Heart left ventricle (tissue), 16 donors: ENCODE results near the gene ATP1A1. TPM values are rescaled to one million over a fixed set of nuclear protein-coding genes. Genes with fewer than 3 reads are reported as not detected.

ENCODE experiments used
- ATAC-seq, 4 donors: fragments of 200-7000 bp; cut with Tn5 transposase; one replicate each; pipeline ENCODE4 v1.9.1; 2020 to 2022; ENCODE audit warnings: moderate library complexity in 4 of 4, mild to moderate bottlenecking in 3 of 4, moderate number of reproducible peaks in 1 of 4
- DNase-seq, 5 donors: peaks; one replicate each; pipeline ENCODE4 v3.0.0-alpha.2; 2020
- H3K27ac ChIP-seq, 12 donors: fragments of 200-600 bp; sonication (generic) in 4 of 12; one replicate each; pipeline versions ENCODE4 v1.5.0 to v1.8.0; 2016 to 2022; ENCODE audit warnings: mild to moderate bottlenecking in 2 of 12
- H3K27me3 ChIP-seq, 9 donors: fragments of 200-600 bp; sonication (generic) in 2 of 9; one replicate each; pipeline versions ENCODE4 v1.5.1 to v1.8.0; 2016 to 2022; ENCODE audit warnings: mild to moderate bottlenecking in 3 of 9
- H3K36me3 ChIP-seq, 9 donors: fragments of 200-600 bp; sonication (generic) in 2 of 9; one replicate each; pipeline versions ENCODE4 v1.5.0 to v1.8.0; 2018 to 2022; ENCODE audit warnings: mild to moderate bottlenecking in 2 of 9
- H3K4me1 ChIP-seq, 12 donors: fragments of 200-600 bp; sonication (generic) in 4 of 12; one replicate each; pipeline versions ENCODE4 v1.5.0 to v1.8.0; 2016 to 2022; ENCODE audit warnings: mild to moderate bottlenecking in 3 of 12
- H3K4me3 ChIP-seq, 12 donors: fragments of 200-600 bp; sonication (generic) in 4 of 12; one replicate each; pipeline versions ENCODE4 v1.5.0 to v1.8.0; 2017 to 2022; ENCODE audit warnings: mild to moderate bottlenecking in 9 of 12, moderate library complexity in 4 of 12
- H3K9me3 ChIP-seq, 12 donors: fragments of 200-600 bp; sonication (generic) in 4 of 12; one replicate each; pipeline versions ENCODE4 v1.5.0 to v1.8.0; 2016 to 2022; ENCODE audit warnings: mild to moderate bottlenecking in 1 of 12
- CTCF ChIP-seq, 12 donors: fragments of 200-600 bp; sonication (generic) in 4 of 12; IDR thresholded peaks; one replicate each; pipeline versions ENCODE4 v1.5.0 to v1.8.0; 2018 to 2022; ENCODE audit warnings: antibody characterized with exemption in 12 of 12, mild to moderate bottlenecking in 5 of 12
- POLR2A ChIP-seq, 2 donors: fragments of 450-650 bp; IDR thresholded peaks; one replicate each; pipeline ENCODE4 v1.6.1; 2017; ENCODE audit warnings: antibody characterized with exemption in 2 of 2, mild to moderate bottlenecking in 2 of 2, moderate library complexity in 2 of 2
- WGBS, 4 donors: extraction: QIAGEN DNeasy Blood & Tissue Kit in 2 of 4; methylation state at CpG; one replicate each; pipeline versions ENCODE4 v1.1.5 to v1.1.7; 2013 to 2018; 5-methylcytosine and 5-hydroxymethylcytosine counted together
- intact Hi-C, 10 donors: fragments of 100-400 bp; cut with DNase I; formaldehyde crosslinking; loops; one replicate each; pipeline versions ENCODE4 v1.11.1 to v1.14.2; 2022
- polyA plus RNA-seq, 2 donors: library from polyadenylated mRNA; stranded (reverse); fragments of 200-250 nt; gene quantifications; one replicate each; pipeline ENCODE4 v1.2.3, GENCODE V29; 2013
- total RNA-seq, 9 donors: library from RNA; depleted of rRNA in 2 of 9; stranded (reverse); fragments of >200 nt in 2 of 9; fragmentation: NEBNext Ultra II Directional in 3 of 9; extraction: Animal tissue kit (Norgen Biotek cat#: 25700) in 3 of 9; gene quantifications; one replicate each; pipeline versions ENCODE4 v1.1.0 to v1.2.4, GENCODE V29; 2016 to 2023
- donor health status: ischemic (EF 13 %, LVEDD 7.1; RV severe dilation, severe dysfunction).
- donor health status: healthy with polysubstance abuse.
- donor health status: DM: no; HTN: yes; CAD: no.
- donor health status: DM: no; HTN: no; CAD: no.
- donor health status: ischemic (EF 25% LVEDD 6.9; RV normal size, moderate dysfunction).
- donor health status: ischemic (EF 25% LVEDD 5.7; RV mildly dilated, moderate dysfunction).
- donor health status: healthy.
- donor health status: DM: yes; HTN: yes; CAD: no.
- donor health status: ischemic (EF 35%, LVEDD 5.7; RV mildly dilated, moderate dysfunction).
- donor health status: nonischemic (EF 11% LVEDD 7.7; RV severe dilation, severe dysfunction).
- donor health status: DM: yes; HTN: yes; CAD: no.
- donor health status: PGD.
- donor health status: ischemic (EF 29% LVEDD 5.4; RV normal size, mild dysfunction).
- donor health status: nonischemic (EF 23%, LVEDD 6.1; RV moderate dilation, normal function).

The ATP1A1 gene
- total and polyA plus RNA-seq, 11 donors: 115 to 896 (median 241) TPM

GRCh38 chr1:116373431-116374352, 648 bp downstream of the ATP1A1 start:
- Histone ChIP-seq H3K36me3 (no peaks in the 10 kb centered on the region), H3K4me1 (peaks cover 2 to 58% (median 49%) of the 10 kb centered on the region in 12 donors), H3K4me3 (peak overlapping the region; percentile 73 to 95 (median 88)), H3K9me3 (no peaks in the 10 kb centered on the region), H3K27ac (peak overlapping the region; percentile 89 to 99 (median 97)), H3K27me3 (no peaks in the 10 kb centered on the region)
- intact Hi-C loops: loop anchor here in 7 of 10 donors (5.0 to 10.0 kb wide), 6 partner anchors 44 to 221 kb away; partner anchors contain the start of gene CD58 (in 2 of the 7)
- WGBS, 4 donors: 0 to 2% (median 1%) methylated on average over 30 to 84 of the region's 84 CpGs
- TF ChIP-seq CTCF (IDR thresholded peaks at IDR 0.05): no peak
- peak in 1 of 2 donors; percentile 58 for TF ChIP-seq POLR2A (IDR thresholded peaks at IDR 0.05)
- DNase-seq: peak; percentile 80 to 84 (median 82)
- peak in 3 of 4 donors; percentile 35 to 50 (median 46) for ATAC-seq

DNA sequence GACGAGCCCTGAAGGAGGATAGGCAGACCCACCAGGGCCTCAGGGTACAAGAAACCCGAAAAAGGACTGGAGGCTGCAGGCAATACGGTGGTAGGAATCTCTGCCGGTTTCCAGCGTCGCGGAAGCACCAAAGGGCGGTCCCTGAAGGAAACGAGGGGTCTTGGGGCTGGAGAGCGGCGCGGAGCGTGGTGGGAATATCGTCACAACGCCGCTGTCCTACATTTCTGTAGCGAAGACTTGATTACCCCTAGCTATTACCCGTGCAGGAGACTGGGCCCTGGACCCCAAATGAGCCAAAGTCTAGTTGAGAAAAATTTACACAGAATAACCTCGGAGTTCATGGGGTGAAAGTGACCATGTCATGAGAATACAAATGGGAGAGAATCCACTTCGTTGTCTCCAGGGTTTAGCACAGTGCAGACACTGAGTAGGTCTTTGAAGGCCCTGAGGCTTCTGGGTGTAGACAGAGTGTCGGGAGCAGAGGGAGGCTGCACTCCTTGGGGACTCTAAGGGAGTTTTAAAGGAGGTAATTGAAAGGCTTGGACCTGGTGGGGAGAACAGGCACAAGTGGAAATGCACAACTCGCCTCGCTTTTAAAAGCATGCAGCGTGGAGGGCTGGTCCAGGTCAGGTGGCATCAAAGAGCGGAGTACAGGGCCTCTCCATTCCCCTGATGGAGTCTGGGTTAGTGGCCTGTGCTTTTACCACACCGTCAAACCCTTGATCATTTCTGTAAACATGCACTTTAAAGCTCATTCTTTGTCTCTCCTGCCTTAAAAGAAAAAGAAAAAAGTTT, 1.5 kb downstream of the ATP1A1 start:
- intact Hi-C loops: loop anchor here in 8 of 10 donors (5.0 to 10.0 kb wide), 9 partner anchors 38 to 222 kb away; partner anchors contain the start of gene CD58 (in 2 of the 8)
- H3K9me3 ChIP-seq: no peaks in the 10 kb centered on the region
- ATAC-seq: no peak
- H3K4me1 ChIP-seq: peaks cover 7 to 66% (median 57%) of the 10 kb centered on the region in 12 donors
- no peaks in the 10 kb centered on the region for H3K36me3 ChIP-seq
- 9 to 22% (median 12%) methylated on average over 22 to 26 of the region's 26 CpGs for WGBS, 4 donors
- DNase-seq: peak in 1 of 5 donors; percentile 34
- no peak for TF ChIP-seq CTCF (IDR thresholded peaks at IDR 0.05)
- H3K4me3 ChIP-seq: peak overlapping the region; percentile 73 to 95 (median 88)
- H3K27ac ChIP-seq: peak overlapping the region; percentile 89 to 99 (median 97)
- H3K27me3 ChIP-seq: no peaks in the 10 kb centered on the region

DNA sequence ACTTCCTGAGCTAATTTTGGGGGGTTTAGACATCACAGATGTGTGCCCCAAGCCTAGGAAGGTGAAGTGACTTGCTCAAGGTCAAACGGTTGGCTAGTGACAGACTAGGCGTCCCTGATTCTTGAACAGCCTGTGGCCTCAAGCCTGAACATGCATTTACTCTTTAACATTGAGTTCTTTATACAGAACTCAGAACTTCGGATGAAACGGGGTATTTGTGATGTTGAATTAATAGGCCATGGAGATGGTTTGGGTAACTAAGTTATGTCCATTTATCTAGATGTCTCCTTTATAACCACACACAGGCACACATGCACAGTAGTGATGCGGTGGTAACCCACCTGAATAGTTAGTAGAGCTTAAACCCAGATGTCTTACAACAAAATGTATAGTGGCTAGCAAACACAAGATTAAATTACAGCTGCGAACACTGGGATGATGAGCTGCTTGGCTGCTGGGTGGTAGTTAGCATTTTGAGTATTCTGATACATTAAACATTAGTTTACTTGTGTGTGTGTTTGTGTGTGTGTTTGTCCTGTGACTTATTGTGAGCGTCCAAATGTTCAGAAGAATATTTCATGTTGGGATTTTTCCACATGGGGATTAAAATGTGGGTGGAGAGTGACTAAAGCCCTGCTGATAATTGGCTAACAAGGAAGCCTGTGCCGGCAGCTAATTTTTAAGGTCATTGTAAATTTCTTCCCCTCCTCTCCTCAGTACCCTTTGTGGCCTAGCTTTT, 2.3 kb downstream of the ATP1A1 start:
- Histone ChIP-seq H3K27me3 (no peaks in the 10 kb centered on the region), H3K4me3 (peak overlapping the region; percentile 6 to 95 (median 86)), H3K36me3 (no peaks in the 10 kb centered on the region), H3K9me3 (no peaks in the 10 kb centered on the region), H3K4me1 (peaks cover 12 to 74% (median 65%) of the 10 kb centered on the region in 12 donors), H3K27ac (peak overlapping the region; percentile 89 to 99 (median 97))
- intact Hi-C loops: loop anchor here in 7 of 10 donors (5.0 to 10.0 kb wide), 8 partner anchors 37 to 223 kb away; partner anchors contain the start of gene CD58 (in 2 of the 7)
- no peak for ATAC-seq
- no peak for TF ChIP-seq POLR2A (IDR thresholded peaks at IDR 0.05)
- TF ChIP-seq CTCF (IDR thresholded peaks at IDR 0.05): no peak
- DNase-seq: no peak
- WGBS, 4 donors: 42 to 52% (median 44%) methylated on average over 8 of the region's 8 CpGs
